Sigmoid colon (tissue), 7 donors: ENCODE results near the gene TMEM51. TPM values are rescaled to one million over a fixed set of nuclear protein-coding genes. Genes with fewer than 3 reads are reported as not detected.
A peak's percentile ranks its signal among the peaks of the same experiment; 100 is the strongest.

Experiments
- DNase-seq: peaks from one replicate; pipeline ENCODE4 v3.0.0-alpha.2; 2019
- H3K27ac ChIP-seq, 4 donors: fragments of 200-600 bp; sonication (generic); one replicate each; pipeline ENCODE4 v1.5.1; 2016 to 2019; ENCODE audit warnings: mild to moderate bottlenecking in 1 of 4
- H3K27me3 ChIP-seq, 3 donors: fragments of 200-600 bp; sonication (generic); one replicate each; pipeline ENCODE4 v1.5.1; 2019; ENCODE audit warnings: mild to moderate bottlenecking in 1 of 3
- H3K36me3 ChIP-seq, 4 donors: fragments of 200-600 bp; sonication (generic); one replicate each; pipeline ENCODE4 v1.5.1; 2016 to 2019
- H3K4me1 ChIP-seq, 4 donors: fragments of 200-600 bp; sonication (generic); one replicate each; pipeline ENCODE4 v1.5.1; 2017 to 2019
- H3K4me3 ChIP-seq, 4 donors: fragments of 200-600 bp; sonication (generic); one replicate each; pipeline ENCODE4 v1.5.1; 2017 to 2019; ENCODE audit warnings: mild to moderate bottlenecking in 2 of 4, moderate library complexity in 1 of 4
- H3K9me3 ChIP-seq, 4 donors: fragments of 200-600 bp in 3 of 4; sonication (generic) in 3 of 4; one replicate each; pipeline versions ENCODE4 v1.5.1 to v1.6.1; 2013 to 2019
- EP300 ChIP-seq, 4 donors: sonication (generic); formaldehyde crosslinking; IDR thresholded peaks; one replicate each; pipeline ENCODE4 v1.6.1; 2017; ENCODE audit warnings: antibody characterized with exemption in 4 of 4
- POLR2A ChIP-seq, 2 donors: fragments of 450-650 bp; IDR thresholded peaks; one replicate each; pipeline ENCODE4 v1.6.1; 2016; ENCODE audit warnings: antibody characterized with exemption in 2 of 2, mild to moderate bottlenecking in 2 of 2, moderate library complexity in 2 of 2
- POLR2AphosphoS5 ChIP-seq, 4 donors: sonication (generic); formaldehyde crosslinking; IDR thresholded peaks; one replicate each; pipeline ENCODE4 v1.6.1; 2017; ENCODE audit warnings: antibody characterized with exemption in 4 of 4
- WGBS, 2 donors: extraction: QIAGEN DNeasy Blood & Tissue Kit; methylation state at CpG; one replicate each; pipeline ENCODE4 v1.1.7; 2013; 5-methylcytosine and 5-hydroxymethylcytosine counted together
- intact Hi-C: fragments of 100-400 bp; cut with DNase I; formaldehyde crosslinking; loops from one replicate; pipeline ENCODE4 v1.15.1; 2023
- polyA plus RNA-seq, 3 donors: library from polyadenylated mRNA; stranded (reverse); fragments of 200-250 nt; gene quantifications; one replicate each; pipeline ENCODE4 v1.2.3, GENCODE V29; 2013
- total RNA-seq, 4 donors: library from RNA; depleted of rRNA; stranded (reverse); fragments of >200 nt; gene quantifications; one replicate each; pipeline ENCODE4 v1.1.0, GENCODE V29; 2016
- TF ChIP-seq, protein P1 (sequence below), 4 experiments: fragments of 450-650 bp in 3 of 4; fragments of 200-600 bp in 1 of 4; IDR thresholded peaks; one replicate each; pipeline ENCODE4 v1.5.1; 2016 to 2019; ENCODE audit warnings: antibody characterized with exemption in 4 of 4, mild to moderate bottlenecking in 3 of 4, moderate library complexity in 2 of 4
- donor health status: healthy with polysubstance abuse.
- donor health status: Bipolar disorder and iron deficiency.
- donor health status: healthy.

Gene TMEM51
- total and polyA plus RNA-seq, 7 donors = 8.8 to 20.7 (median 15.3) TPM

DNA sequence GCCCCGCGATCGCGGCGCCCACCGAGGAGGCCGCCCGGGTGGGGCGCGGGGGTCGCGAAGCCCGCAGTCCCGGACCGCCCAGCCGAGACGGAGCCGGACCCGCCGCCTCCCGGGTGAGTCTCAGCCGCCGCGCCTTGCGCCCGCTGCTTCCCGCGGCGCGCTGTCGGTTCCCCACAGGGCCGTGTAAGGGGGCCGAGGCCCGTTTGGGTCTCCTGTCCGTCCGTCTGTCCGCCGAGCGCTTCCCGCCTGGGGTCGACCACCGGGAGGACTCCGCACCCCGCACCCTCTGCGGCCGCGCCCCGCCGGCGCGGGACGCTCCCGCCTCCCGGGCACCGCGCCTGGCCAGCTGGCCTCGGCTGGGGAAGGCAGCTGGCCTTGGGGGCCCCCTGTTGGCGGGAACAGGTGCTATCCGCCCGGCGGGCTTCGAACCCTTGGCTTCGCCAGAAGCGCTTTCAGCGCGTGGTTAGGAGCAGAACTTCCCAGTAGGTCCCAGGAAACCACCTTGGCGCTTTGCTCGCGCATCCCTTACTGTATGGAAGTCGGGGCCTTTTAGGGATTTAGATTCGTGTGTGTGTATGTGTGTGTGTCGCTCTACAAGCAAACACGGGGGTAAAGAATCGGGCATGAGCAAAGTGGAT is 414 bp downstream of the TMEM51 start:
- H3K27ac ChIP-seq = peak overlapping the region; percentile 93 to 99 (median 96)
- H3K4me3 ChIP-seq = peak overlapping the region; percentile 44 to 93 (median 84)
- 1% methylated on average over 74 of the region's 74 CpGs for WGBS, 2 donors
- H3K9me3 ChIP-seq = no peaks in the 10 kb centered on the region
- intact Hi-C loops = loop anchor here (1.0 to 10.0 kb wide), 3 partner anchors 60 to 371 kb away; partner anchors contain the start of genes CASP9 and DNAJC16
- no peaks in the 10 kb centered on the region for H3K27me3 ChIP-seq
- TF ChIP-seq EP300 (IDR thresholded peaks at IDR 0.05) = no peak
- TF ChIP-seq, protein P1, sequence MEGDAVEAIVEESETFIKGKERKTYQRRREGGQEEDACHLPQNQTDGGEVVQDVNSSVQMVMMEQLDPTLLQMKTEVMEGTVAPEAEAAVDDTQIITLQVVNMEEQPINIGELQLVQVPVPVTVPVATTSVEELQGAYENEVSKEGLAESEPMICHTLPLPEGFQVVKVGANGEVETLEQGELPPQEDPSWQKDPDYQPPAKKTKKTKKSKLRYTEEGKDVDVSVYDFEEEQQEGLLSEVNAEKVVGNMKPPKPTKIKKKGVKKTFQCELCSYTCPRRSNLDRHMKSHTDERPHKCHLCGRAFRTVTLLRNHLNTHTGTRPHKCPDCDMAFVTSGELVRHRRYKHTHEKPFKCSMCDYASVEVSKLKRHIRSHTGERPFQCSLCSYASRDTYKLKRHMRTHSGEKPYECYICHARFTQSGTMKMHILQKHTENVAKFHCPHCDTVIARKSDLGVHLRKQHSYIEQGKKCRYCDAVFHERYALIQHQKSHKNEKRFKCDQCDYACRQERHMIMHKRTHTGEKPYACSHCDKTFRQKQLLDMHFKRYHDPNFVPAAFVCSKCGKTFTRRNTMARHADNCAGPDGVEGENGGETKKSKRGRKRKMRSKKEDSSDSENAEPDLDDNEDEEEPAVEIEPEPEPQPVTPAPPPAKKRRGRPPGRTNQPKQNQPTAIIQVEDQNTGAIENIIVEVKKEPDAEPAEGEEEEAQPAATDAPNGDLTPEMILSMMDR (IDR thresholded peaks at IDR 0.05) = peak; percentile 52 to 77 (median 68)
- no peak for TF ChIP-seq POLR2A (IDR thresholded peaks at IDR 0.05)
- TF ChIP-seq POLR2AphosphoS5 (IDR thresholded peaks at IDR 0.05) = peak in 3 of 4 donors; percentile 8 to 67 (median 54)
- DNase-seq = peak; percentile 87
- H3K4me1 ChIP-seq = peaks cover 4 to 63% (median 57%) of the 10 kb centered on the region in 4 donors
- no peaks in the 10 kb centered on the region for H3K36me3 ChIP-seq

DNA sequence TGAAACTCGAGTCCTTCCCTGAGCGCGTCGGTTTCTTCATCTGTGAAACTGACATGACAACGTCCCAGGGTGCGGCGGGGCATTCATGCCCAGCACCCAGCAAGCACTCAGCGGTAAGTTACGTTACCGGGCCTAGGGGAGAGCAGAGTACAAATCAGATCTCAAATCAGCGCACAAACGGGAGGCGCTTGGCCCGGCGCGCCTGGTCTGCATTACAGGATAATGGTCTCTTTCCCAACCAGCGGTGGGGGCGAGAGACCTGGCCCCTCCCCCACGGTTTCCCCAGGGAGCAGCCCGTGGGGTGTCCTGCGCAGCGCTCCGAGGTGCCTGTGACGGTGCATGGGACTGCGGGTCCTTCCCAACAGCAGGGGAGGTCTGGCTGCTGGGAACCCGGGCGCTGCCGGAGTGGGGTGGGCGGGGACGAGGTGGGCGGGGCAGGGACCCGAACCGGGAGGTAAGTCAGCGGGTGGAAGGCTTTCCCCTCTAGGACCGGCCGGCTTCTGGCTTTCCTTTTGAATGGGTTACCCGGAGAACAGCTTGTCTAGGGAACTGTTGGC is 1.0 kb downstream of the TMEM51 start:
- Histone ChIP-seq H3K27ac (peak overlapping the region; percentile 93 to 99 (median 96)), H3K9me3 (no peaks in the 10 kb centered on the region), H3K4me3 (peak overlapping the region; percentile 44 to 93 (median 84)), H3K36me3 (no peaks in the 10 kb centered on the region), H3K4me1 (peaks cover 4 to 69% (median 63%) of the 10 kb centered on the region in 4 donors), H3K27me3 (no peaks in the 10 kb centered on the region)
- DNase-seq = peak; percentile 85
- WGBS, 2 donors = 2 to 9% methylated on average over 37 of the region's 37 CpGs
- TF ChIP-seq EP300 (IDR thresholded peaks at IDR 0.05) (no peak), POLR2AphosphoS5 (IDR thresholded peaks at IDR 0.05) (peak; percentile 8 to 68 (median 10))
- intact Hi-C loops = loop anchor here (10.0 kb wide), 2 partner anchors 270 to 370 kb away; partner anchors contain the start of genes CASP9 and DNAJC16

- WGBS, 2 donors = 86 to 91% methylated on average over 5 of the region's 5 CpGs
- H3K27me3 ChIP-seq = no peaks in the 10 kb centered on the region
- intact Hi-C loops = loop anchor here (10.0 kb wide), 2 partner anchors 270 to 370 kb away; partner anchors contain the start of genes CASP9 and DNAJC16
- peak overlapping the region in 3 of 4 donors; percentile 93 to 99 (median 98) for H3K27ac ChIP-seq
- H3K4me1 ChIP-seq = peaks cover 4 to 75% (median 65%) of the 10 kb centered on the region in 4 donors
- no peaks in the 10 kb centered on the region for H3K9me3 ChIP-seq
- no peaks in the 10 kb centered on the region for H3K36me3 ChIP-seq
- TF ChIP-seq, protein P1 (IDR thresholded peaks at IDR 0.05) = no peak
- no peak for TF ChIP-seq POLR2A (IDR thresholded peaks at IDR 0.05)
- no peak for TF ChIP-seq POLR2AphosphoS5 (IDR thresholded peaks at IDR 0.05)
- TF ChIP-seq EP300 (IDR thresholded peaks at IDR 0.05) = no peak
- no peak for DNase-seq
- H3K4me3 ChIP-seq = peak overlapping the region in 2 of 4 donors; percentile 77 to 93
Observed at GRCh38 chr1:15155191-15155590, 1.6 kb downstream of the TMEM51 start.

DNA sequence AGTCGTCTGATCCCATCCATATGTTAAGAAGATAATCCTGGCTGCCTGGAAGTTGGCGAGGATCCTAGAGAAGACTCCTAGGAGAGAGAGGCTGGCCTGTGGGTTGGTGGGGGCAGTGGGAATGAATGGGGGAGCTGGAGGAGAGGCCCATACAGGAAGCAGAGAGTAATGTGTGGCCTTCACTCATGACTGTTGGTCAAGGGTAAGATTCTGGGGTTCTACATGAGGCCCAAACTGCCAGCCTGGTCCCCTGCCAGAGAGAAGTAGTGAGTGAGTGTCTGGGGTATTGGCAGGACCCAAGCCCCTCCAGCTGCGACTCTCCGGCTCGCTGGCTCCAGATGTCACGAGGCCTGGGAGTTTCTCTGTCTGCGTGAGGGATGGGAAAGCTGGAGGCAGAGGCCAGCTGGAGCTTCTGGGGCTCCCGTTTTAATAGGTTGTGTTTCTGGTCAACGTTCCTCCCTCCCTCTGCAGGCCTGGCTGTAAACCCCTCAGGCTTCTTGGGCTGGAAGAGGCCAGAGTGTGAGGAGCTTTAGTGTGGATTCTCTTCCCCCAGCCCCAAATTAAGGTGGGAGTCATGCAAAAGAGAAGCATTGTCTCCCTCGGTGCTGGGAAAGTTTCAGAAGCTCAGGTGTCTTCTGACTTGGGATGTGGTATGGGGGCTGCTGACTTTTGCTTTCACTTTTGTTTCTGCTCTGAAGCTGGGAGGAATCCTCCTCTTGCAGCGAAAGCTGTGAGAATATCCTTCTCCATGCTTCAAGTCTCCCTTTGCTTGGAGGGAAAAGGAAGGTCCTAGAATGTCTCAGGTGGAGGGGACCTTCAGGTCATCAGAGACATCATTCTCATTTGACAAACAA is 2.6 kb downstream of the TMEM51 start:
- Histone ChIP-seq H3K36me3 (no peaks in the 10 kb centered on the region), H3K27me3 (no peaks in the 10 kb centered on the region), H3K4me3 (peak overlapping the region in 3 of 4 donors; percentile 2 to 16 (median 3)), H3K27ac (peak overlapping the region in 3 of 4 donors; percentile 93 to 99 (median 98)), H3K9me3 (no peaks in the 10 kb centered on the region), H3K4me1 (peaks cover 4 to 85% (median 73%) of the 10 kb centered on the region in 4 donors)
- no peak for TF ChIP-seq EP300 (IDR thresholded peaks at IDR 0.05)
- TF ChIP-seq, protein P1 (IDR thresholded peaks at IDR 0.05) = no peak
- no peak for TF ChIP-seq POLR2AphosphoS5 (IDR thresholded peaks at IDR 0.05)
- no peak for TF ChIP-seq POLR2A (IDR thresholded peaks at IDR 0.05)
- DNase-seq = no peak
- 53 to 69% methylated on average over 11 of the region's 11 CpGs for WGBS, 2 donors
- intact Hi-C loops = loop anchor here (10.0 kb wide), 2 partner anchors 269 to 369 kb away; partner anchors contain the start of genes CASP9 and DNAJC16
